HTERT RPE-1 (cell line): Measurements from ENCODE around the gene VTI1A.
"Not testable (repeated sequence)": the region's sequence is repeated elsewhere in the genome, so short reads cannot be mapped to it uniquely, and the experiment has no call there.

Source experiments
- in situ Hi-C: fragments of 300-500 bp; cut with MboI; formaldehyde crosslinking; loops from 4 replicates; pipeline ENCODE4 v1.14.3; 2020; ENCODE audit warnings: low sequenced_read_pairs

VTI1A gene

GRCh38 chr10:112584276-112584675 lies 137.3 kb downstream of the VTI1A start:
- in situ Hi-C loops = no loop called here

- in situ Hi-C loops = no loop called here
Measured at GRCh38 chr10:112585126-112585525, 138.1 kb downstream of the VTI1A start.

GRCh38 chr10:112585960-112586359 lies 138.9 kb downstream of the VTI1A start:
- in situ Hi-C loops = no loop called here

GRCh38 chr10:112587729-112588128 lies 140.7 kb downstream of the VTI1A start:
- in situ Hi-C loops = no loop called here

GRCh38 chr10:112588225-112588990 lies 141.4 kb downstream of the VTI1A start:
- in situ Hi-C loops = no loop called here

- in situ Hi-C loops = no loop called here
Measured at GRCh38 chr10:112589081-112589480, 142.1 kb downstream of the VTI1A start.

- in situ Hi-C loops = not testable (repeated sequence)
Measured at GRCh38 chr10:112590786-112591185, 143.8 kb downstream of the VTI1A start.

GRCh38 chr10:112593023-112593422 lies 146.0 kb downstream of the VTI1A start:
- in situ Hi-C loops = no loop called here

- in situ Hi-C loops = no loop called here
Measured at GRCh38 chr10:112601214-112602090, 154.4 kb downstream of the VTI1A start.

- in situ Hi-C loops = no loop called here
Measured at GRCh38 chr10:112603062-112603461, 156.0 kb downstream of the VTI1A start.

GRCh38 chr10:112605063-112605462 lies 158.0 kb downstream of the VTI1A start:
- in situ Hi-C loops = no loop called here

GRCh38 chr10:112607506-112607905 lies 160.5 kb downstream of the VTI1A start:
- in situ Hi-C loops = no loop called here

GRCh38 chr10:112613620-112614019 lies 166.6 kb downstream of the VTI1A start:
- in situ Hi-C loops = no loop called here

- in situ Hi-C loops = no loop called here
Measured at GRCh38 chr10:112614072-112614471, 167.1 kb downstream of the VTI1A start.

- in situ Hi-C loops = no loop called here
Measured at GRCh38 chr10:112614586-112614985, 167.6 kb downstream of the VTI1A start.

- in situ Hi-C loops = no loop called here
Measured at GRCh38 chr10:112615269-112615668, 168.3 kb downstream of the VTI1A start.

- in situ Hi-C loops = no loop called here
Measured at GRCh38 chr10:112616647-112617046, 169.6 kb downstream of the VTI1A start.

- in situ Hi-C loops = no loop called here
Measured at GRCh38 chr10:112618814-112619213, 171.8 kb downstream of the VTI1A start.

- in situ Hi-C loops = no loop called here
Measured at GRCh38 chr10:112619556-112619955, 172.5 kb downstream of the VTI1A start.

- in situ Hi-C loops = no loop called here
Measured at GRCh38 chr10:112622786-112623185, 175.8 kb downstream of the VTI1A start.

GRCh38 chr10:112624546-112625048 lies 177.6 kb downstream of the VTI1A start:
- in situ Hi-C loops = no loop called here
